HuH-7 (cell line): ENCODE results near the gene NNMT.

Experiments used
- DNase-seq: peaks from one replicate; pipeline ENCODE4 v3.0.0; 2011; ENCODE audit warnings: low spot score

The NNMT gene

GRCh38 chr11:114263513-114264170 lies 32.6 kb upstream of the NNMT start:
- DNase-seq = no peak

DNA sequence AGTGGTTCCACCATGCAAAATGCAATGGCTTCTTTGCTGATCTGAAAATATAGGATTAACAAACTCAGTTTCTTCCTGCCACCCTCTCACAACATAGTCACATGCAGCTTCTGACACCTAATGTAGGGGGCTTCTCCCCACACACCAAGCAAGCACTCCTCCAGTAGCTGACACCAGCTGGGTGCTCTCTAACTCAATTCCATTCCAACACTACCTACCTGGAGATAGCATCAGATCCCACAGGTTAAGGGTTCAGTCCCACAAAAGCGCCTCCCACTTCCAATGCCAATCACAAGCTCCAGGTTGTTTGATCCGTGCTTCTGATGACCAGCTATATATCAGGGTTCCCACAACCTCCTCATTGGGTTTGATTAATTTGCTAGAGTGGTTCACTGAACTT lies 31.8 kb upstream of the NNMT start:
- DNase-seq = no peak

GRCh38 chr11:114265122-114265878 lies 30.9 kb upstream of the NNMT start:
- DNase-seq = no peak

- no peak for DNase-seq
Observed at GRCh38 chr11:114269498-114269897, 26.7 kb upstream of the NNMT start.

DNA sequence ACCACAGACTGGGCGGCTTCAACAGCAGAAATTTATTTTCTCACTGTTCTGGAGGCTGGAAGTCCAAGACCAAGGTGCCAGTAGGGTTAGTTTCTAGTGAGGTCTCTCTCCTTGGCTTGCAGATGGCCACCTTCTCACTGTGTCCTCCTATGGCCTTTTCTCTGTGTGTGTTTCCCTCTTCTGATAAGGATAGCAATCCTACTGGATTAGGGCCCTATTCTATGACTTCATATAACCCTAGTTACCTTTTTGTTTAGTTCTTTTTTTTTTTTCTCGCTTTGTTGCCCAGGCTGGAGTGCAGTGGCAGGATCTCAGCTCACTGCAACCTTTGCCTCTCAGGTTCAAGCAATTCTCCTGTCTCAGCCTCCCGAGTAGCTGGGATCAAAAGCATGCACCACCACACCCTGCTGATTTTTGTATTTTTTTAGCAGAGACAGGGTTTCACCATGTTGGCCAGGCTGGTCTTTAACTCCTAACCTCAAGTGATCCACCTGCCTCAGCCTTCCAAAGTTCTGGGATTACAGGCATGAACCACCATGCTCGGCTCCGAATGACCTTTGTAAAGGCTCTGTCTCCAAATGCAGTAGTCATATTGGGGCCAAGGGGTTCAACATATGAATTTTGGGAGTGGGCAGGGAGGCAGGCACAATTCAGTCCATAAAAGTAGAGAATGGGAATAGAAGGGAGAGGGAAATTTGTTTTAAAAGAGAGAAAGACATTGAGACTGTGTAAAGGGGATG lies 25.5 kb upstream of the NNMT start:
- DNase-seq = no peak

DNA sequence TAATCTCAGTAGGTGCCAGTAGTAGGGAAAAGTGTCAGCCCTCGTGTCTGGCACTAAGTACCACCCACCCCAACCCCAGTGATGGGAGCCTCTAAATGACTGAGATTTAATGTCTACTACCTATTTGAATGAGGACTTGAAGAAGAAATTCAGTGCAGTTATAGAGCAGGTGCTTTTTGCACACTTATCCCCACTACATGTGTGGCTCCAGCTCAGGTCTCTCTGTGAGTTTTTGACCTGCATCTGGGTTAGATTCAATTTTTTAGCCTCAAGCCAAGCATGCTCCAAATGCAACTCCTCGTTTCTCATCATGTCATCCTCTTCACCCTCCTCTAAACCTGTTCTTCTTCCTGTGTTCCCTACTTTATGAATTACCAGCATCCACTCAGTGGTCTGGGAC lies 24.9 kb upstream of the NNMT start:
- DNase-seq = no peak

- DNase-seq = no peak
Observed at GRCh38 chr11:114272311-114272710, 23.9 kb upstream of the NNMT start.

- no peak for DNase-seq
Observed at GRCh38 chr11:114273071-114273470, 23.1 kb upstream of the NNMT start.

GRCh38 chr11:114273890-114274635 lies 22.1 kb upstream of the NNMT start:
- no peak for DNase-seq

- no peak for DNase-seq
Observed at GRCh38 chr11:114274637-114275036, 21.6 kb upstream of the NNMT start.

GRCh38 chr11:114275280-114275679 lies 20.9 kb upstream of the NNMT start:
- no peak for DNase-seq

- DNase-seq = no peak
Observed at GRCh38 chr11:114276077-114276476, 20.1 kb upstream of the NNMT start.

GRCh38 chr11:114277637-114278341 lies 18.4 kb upstream of the NNMT start:
- DNase-seq = no peak

DNA sequence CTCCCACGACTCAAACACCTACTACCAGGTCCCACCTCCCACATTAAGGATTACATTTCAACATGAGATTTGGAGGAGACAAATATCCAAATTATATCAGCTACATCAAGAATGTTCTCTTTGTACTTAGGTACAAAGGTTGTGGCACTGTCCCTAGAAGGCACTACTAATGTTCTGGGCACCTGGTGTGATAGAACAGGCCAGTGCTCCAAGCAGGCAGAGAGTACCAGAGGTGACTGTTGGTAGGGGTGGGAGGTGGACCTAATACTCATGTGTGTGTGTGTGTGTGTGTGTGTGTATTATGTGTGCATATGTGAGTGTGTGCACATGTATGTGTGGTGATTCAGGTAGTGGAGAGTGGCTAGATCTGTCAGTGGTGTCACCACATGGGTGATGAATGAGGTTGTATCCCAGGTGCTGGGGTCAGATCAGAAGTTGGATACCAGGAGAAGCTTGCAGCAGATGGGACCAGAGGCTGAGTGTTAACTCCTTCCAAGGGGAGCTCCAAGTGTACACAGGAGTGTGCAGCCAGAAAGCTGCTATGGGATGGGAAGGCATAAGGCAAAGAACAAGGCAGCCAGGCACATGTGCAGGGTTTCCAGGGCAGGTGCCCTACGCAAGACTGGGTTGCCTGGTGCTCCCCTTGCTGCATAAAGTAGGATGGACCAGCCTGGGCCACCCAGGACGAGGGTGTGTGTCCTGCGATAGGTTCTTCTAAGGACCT lies 17.7 kb upstream of the NNMT start:
- no peak for DNase-seq

DNA sequence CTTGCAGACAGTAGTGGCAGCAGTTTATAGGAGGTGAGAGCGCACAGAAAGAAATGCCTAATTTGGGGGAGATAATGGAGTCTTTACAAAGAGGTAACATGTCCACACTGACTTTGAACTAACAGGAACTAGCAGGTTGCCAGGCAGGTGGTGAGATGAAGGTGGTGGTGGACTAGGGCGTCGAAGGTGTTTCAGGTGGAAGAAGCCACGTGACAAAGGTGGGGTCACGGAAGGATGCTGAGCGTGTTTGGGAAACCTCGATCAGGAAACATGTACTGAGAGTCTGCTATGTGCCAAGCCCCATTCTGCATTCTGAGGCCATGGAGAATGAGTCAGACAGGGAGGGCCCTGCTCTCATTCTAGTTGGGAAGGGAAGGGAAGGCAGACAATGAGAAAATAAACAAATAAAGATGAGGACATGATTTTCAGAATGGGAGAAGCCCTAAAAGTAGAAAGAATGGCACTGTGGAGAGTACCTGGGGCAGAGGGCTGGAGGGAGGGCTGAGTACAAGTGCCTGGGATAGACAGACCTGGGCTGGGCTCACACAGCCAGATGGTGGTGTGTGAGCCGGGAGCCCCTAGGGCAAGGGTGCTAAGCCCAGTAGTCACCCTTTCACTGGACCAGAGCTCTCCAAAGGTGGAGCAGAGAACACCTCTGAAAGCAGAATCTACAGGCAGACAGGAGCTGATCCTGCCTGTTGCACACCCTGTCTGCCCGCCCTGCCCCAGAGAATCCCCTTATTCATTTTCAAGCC lies 16.2 kb upstream of the NNMT start:
- no peak for DNase-seq

GRCh38 chr11:114280696-114281095 lies 15.5 kb upstream of the NNMT start:
- peak; percentile 80 for DNase-seq

GRCh38 chr11:114281388-114281956 lies 14.7 kb upstream of the NNMT start:
- no peak for DNase-seq

DNA sequence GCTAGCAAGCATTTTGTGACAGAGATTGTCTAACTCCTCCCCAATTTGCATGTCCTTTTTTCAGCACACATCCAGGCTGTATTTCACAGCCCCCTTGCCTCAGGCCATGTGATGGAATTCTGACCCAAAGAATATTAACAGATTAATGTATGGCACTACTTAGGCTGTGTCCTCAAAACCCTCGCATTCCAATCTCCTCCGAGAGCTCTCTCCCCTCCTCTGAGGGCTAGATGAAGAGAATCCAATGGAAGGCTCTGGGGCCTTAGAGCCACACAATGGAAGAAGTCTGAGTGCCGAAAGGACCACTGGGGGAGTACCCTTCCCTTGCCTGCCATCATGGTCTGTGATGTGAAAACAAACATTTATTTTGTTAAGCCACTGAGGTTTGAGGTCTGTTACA lies 13.7 kb upstream of the NNMT start:
- DNase-seq = no peak

DNA sequence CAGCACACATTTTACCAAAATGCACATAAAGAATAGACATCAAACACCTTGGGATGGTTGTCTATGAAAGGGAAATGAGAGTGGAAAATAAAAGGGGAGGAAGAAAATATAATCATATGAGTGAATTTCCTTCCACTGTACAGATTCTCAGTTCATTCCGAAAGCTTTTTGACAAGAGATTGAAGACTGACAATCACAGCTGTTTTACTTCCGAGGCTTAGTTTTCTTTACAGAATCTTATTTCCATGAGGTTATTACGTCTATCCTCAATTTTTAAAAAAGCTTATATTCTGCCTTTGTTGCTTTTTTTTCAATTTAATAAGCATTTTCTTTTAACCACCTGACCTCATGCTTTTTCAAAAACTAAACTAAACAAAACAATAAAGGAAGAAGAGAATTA lies 12.8 kb upstream of the NNMT start:
- no peak for DNase-seq

DNA sequence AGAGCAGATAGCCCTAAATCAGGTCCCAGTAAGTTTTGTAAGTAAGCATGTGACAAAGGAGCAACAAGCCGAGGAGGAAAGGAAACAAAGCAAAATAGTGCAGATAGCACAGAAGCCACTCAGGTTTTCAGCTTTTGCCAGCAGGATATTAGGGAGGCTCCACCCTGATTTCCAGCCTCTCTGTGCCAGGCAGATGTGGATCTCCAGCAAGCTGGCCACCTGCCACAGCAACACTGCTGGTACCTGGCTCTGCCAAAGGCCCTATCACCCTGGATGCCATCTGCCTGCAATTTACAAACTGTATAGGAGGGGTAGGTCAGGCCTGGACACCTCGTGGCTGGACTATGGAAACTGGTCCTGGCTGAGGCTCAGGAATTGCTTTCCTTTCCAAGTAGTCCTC lies 12.2 kb upstream of the NNMT start:
- DNase-seq = no peak
